GM21515 (cell line): Measurements from ENCODE around the gene CLDN11.

Experiments
- ATAC-seq: cut with Tn5 transposase; IDR thresholded peaks from one replicate; pipeline ENCODE4 v1.9.1; 2021; ENCODE audit not compliant: unreplicated experiment

Gene CLDN11

GRCh38 chr3:170470063-170471016, 51.7 kb downstream of the CLDN11 start:
- no peak for ATAC-seq

- ATAC-seq = no peak
Measured at GRCh38 chr3:170471149-170471548, 52.5 kb downstream of the CLDN11 start.

- no peak for ATAC-seq
Measured at GRCh38 chr3:170473358-170473757, 54.7 kb downstream of the CLDN11 start.

GRCh38 chr3:170475092-170475685, 56.5 kb downstream of the CLDN11 start:
- ATAC-seq = no peak

GRCh38 chr3:170476291-170476690, 57.6 kb downstream of the CLDN11 start:
- ATAC-seq = no peak

- no peak for ATAC-seq
Measured at GRCh38 chr3:170477395-170477794, 58.7 kb downstream of the CLDN11 start.

GRCh38 chr3:170480111-170480510, 61.4 kb downstream of the CLDN11 start:
- no peak for ATAC-seq

- ATAC-seq = no peak
Measured at GRCh38 chr3:170482199-170482598, 63.5 kb downstream of the CLDN11 start.

GRCh38 chr3:170483485-170484262, 65.0 kb downstream of the CLDN11 start:
- ATAC-seq = no peak
